H1 (cell line): ENCODE data around the gene TUBGCP2. TPM values are rescaled to one million over a fixed set of nuclear protein-coding genes. Genes with fewer than 3 reads are reported as not detected.

ENCODE experiments used
- CTCF ChIA-PET: fragments of 300-600 bp; sonication (Branson Sonifier 250); formaldehyde crosslinking; loops from one replicate; lab custom pipeline; 2021; ENCODE audit not compliant: partially characterized antibody; lab: Charles Lee
- POLR2A ChIA-PET: fragments of 300-600 bp; sonication (Branson Sonifier 250); formaldehyde crosslinking; loops from one replicate; lab custom pipeline; 2021; ENCODE audit warnings: inconsistent platforms; ENCODE audit not compliant: partially characterized antibody; lab: Charles Lee
- DNase-seq, 2 experiments: peaks; one replicate each; pipeline versions ENCODE4 v3.0.0 to v3.0.0-alpha.2; 2010 to 2022; ENCODE audit warnings: low spot score in 2 of 2, low read depth in 1 of 2, mixed read lengths in 1 of 2
- FAIRE-seq: peaks from 2 replicates; lab custom pipeline; 2011; peaks lifted over from hg19 to GRCh38; lab: Jason Lieb, UNC
- H2AFZ ChIP-seq: 2 replicates; pipeline ENCODE4 v1.8.1; 2012; ENCODE audit warnings: low read length, inconsistent platforms
- H2AK5ac ChIP-seq: 2 replicates; pipeline ENCODE4 v1.6.1; 2013; ENCODE audit warnings: low read depth, low read length
- H2BK120ac ChIP-seq: replicated peaks from 2 replicates; pipeline ENCODE3; 2013; ENCODE audit warnings: low read depth, low read length, inconsistent platforms
- H2BK12ac ChIP-seq: 2 replicates; pipeline ENCODE4 v1.6.1; 2013; ENCODE audit warnings: low read depth, low read length
- H2BK15ac ChIP-seq: 2 replicates; pipeline ENCODE4 v1.6.1; 2013; ENCODE audit warnings: low read length
- H2BK20ac ChIP-seq: 2 replicates; pipeline ENCODE4 v1.6.1; 2013; ENCODE audit warnings: low read length
- H2BK5ac ChIP-seq: 2 replicates; pipeline ENCODE4 v1.6.1; 2013; ENCODE audit warnings: low read depth, low read length
- H3K14ac ChIP-seq: 2 replicates; pipeline ENCODE4 v1.6.1; 2013; ENCODE audit warnings: inconsistent platforms; ENCODE audit not compliant: insufficient read length
- H3K18ac ChIP-seq: 2 replicates; pipeline ENCODE4 v1.6.1; 2013; ENCODE audit warnings: low read length; ENCODE audit errors: extremely low read depth
- H3K23ac ChIP-seq: 2 replicates; pipeline ENCODE4 v1.6.1; 2013; ENCODE audit warnings: inconsistent platforms; ENCODE audit not compliant: insufficient read length
- H3K23me2 ChIP-seq: 2 replicates; pipeline ENCODE4 v1.6.1; 2013; ENCODE audit warnings: low read depth, low read length
- H3K27ac ChIP-seq: 2 replicates; pipeline ENCODE4 v1.6.1; 2011; ENCODE audit warnings: low read depth, low read length, inconsistent platforms
- H3K27me3 ChIP-seq, 4 experiments: replicated peaks in 1 of 4; 1 replicate in 1 of 4; 2 replicates in 3 of 4; pipeline versions ENCODE4 v1.6.1 to v1.8.1; 2011 to 2013; ENCODE audit warnings: low read length in 3 of 4, mild to moderate bottlenecking in 3 of 4, inconsistent platforms in 2 of 4, mixed read lengths in 2 of 4, moderate library complexity in 1 of 4; ENCODE audit not compliant: control insufficient read depth in 3 of 4, insufficient read depth in 3 of 4; ENCODE audit errors: extremely low read depth in 1 of 4
- H3K36me3 ChIP-seq, 4 experiments: 2 replicates each; pipeline versions ENCODE4 v1.6.1 to v1.8.1; 2011 to 2013; ENCODE audit warnings: mild to moderate bottlenecking in 4 of 4, low read length in 3 of 4, moderate library complexity in 2 of 4, control low read depth in 1 of 4, inconsistent platforms in 1 of 4; ENCODE audit not compliant: insufficient read depth in 4 of 4, control insufficient read depth in 2 of 4
- H3K4ac ChIP-seq: replicated peaks from 2 replicates; pipeline ENCODE3; 2013; ENCODE audit warnings: low read length, low read depth, mixed read lengths, inconsistent platforms; ENCODE audit not compliant: insufficient read length
- H3K4me1 ChIP-seq, 4 experiments: replicated peaks in 1 of 4; 1 replicate in 1 of 4; 2 replicates in 3 of 4; pipeline versions ENCODE4 v1.6.1 to v1.8.1; 2011 to 2013; ENCODE audit warnings: low read length in 3 of 4, inconsistent platforms in 2 of 4, mixed read lengths in 1 of 4; ENCODE audit not compliant: insufficient read depth in 4 of 4, control insufficient read depth in 3 of 4
- H3K4me2 ChIP-seq, 2 experiments: 2 replicates each; pipeline versions ENCODE4 v1.6.1 to v1.8.1; 2011 to 2013; ENCODE audit warnings: low read depth in 2 of 2, low read length in 2 of 2, control low read depth in 1 of 2, inconsistent platforms in 1 of 2, mild to moderate bottlenecking in 1 of 2; ENCODE audit not compliant: insufficient read depth in 1 of 2
- H3K4me3 ChIP-seq, 4 experiments: fragments of 200-600, 300-600 bp in 1 of 4; sonication (generic), shearing (Covaris generic), sonication (Bioruptor Twin) in 1 of 4; 2 replicates each; pipeline versions ENCODE4 v1.5.1 to v1.8.1; 2011 to 2016; ENCODE audit warnings: low read length in 4 of 4, low read depth in 3 of 4, control low read depth in 2 of 4, inconsistent platforms in 2 of 4, mild to moderate bottlenecking in 2 of 4, mixed read lengths in 1 of 4, moderate library complexity in 1 of 4; ENCODE audit not compliant: insufficient read depth in 2 of 4; ENCODE audit errors: extremely low read depth in 1 of 4
- H3K56ac ChIP-seq: replicated peaks from 2 replicates; pipeline ENCODE3; 2013; ENCODE audit warnings: low read depth, mild to moderate bottlenecking, mixed read lengths, low read length, inconsistent platforms; ENCODE audit not compliant: insufficient read length
- H3K79me1 ChIP-seq: 2 replicates; pipeline ENCODE4 v1.6.1; 2013; ENCODE audit warnings: low read depth, low read length, control low read depth
- H3K79me2 ChIP-seq, 2 experiments: 2 replicates each; pipeline versions ENCODE4 v1.6.1 to v1.8.1; 2012 to 2013; ENCODE audit warnings: low read length in 2 of 2, mild to moderate bottlenecking in 2 of 2, inconsistent platforms in 1 of 2; ENCODE audit not compliant: insufficient read depth in 2 of 2, control insufficient read depth in 1 of 2
- H3K9ac ChIP-seq, 4 experiments: replicated peaks in 1 of 4; 1 replicate in 1 of 4; 2 replicates in 3 of 4; pipeline versions ENCODE4 v1.6.1 to v1.8.1; 2011 to 2013; ENCODE audit warnings: low read depth in 3 of 4, low read length in 3 of 4, control low read depth in 2 of 4, mild to moderate bottlenecking in 2 of 4, moderate library complexity in 2 of 4, inconsistent platforms in 1 of 4; ENCODE audit errors: extremely low read depth in 1 of 4
- H3K9me3 ChIP-seq, 2 experiments: 2 replicates each; pipeline versions ENCODE4 v1.6.1 to v1.8.1; 2012 to 2013; ENCODE audit warnings: mild to moderate bottlenecking in 2 of 2, moderate library complexity in 2 of 2, control low read depth in 1 of 2, inconsistent platforms in 1 of 2, low read depth in 1 of 2, low read length in 1 of 2, mixed read lengths in 1 of 2; ENCODE audit not compliant: insufficient read depth in 2 of 2
- H4K20me1 ChIP-seq, 2 experiments: replicated peaks in 1 of 2; 2 replicates each; pipeline versions ENCODE3 to v1.8.1; 2011 to 2013; ENCODE audit warnings: inconsistent platforms in 2 of 2, low read length in 2 of 2, mild to moderate bottlenecking in 1 of 2; ENCODE audit not compliant: insufficient read depth in 2 of 2, control insufficient read depth in 1 of 2
- H4K5ac ChIP-seq: 2 replicates; pipeline ENCODE4 v1.6.1; 2013; ENCODE audit warnings: low read length, low read depth, mixed read lengths, inconsistent platforms; ENCODE audit not compliant: insufficient read length
- H4K8ac ChIP-seq: 2 replicates; pipeline ENCODE4 v1.8.0; 2013; ENCODE audit warnings: mild to moderate bottlenecking, moderate library complexity, low read length, inconsistent platforms; ENCODE audit not compliant: insufficient read depth; ENCODE audit errors: extremely low read depth
- H4K91ac ChIP-seq: replicated peaks from 2 replicates; pipeline ENCODE3; 2013; ENCODE audit warnings: low read length, mixed read lengths, inconsistent platforms; ENCODE audit not compliant: insufficient read length
- EZH2 ChIP-seq: fragments of 200-600 bp; sonication (generic); IDR thresholded peaks from 2 replicates; pipeline ENCODE4 v1.7.1; 2012; ENCODE audit warnings: low read depth, mild to moderate bottlenecking, moderate library complexity, low read length, inconsistent platforms; ENCODE audit not compliant: severe bottlenecking
- SIN3A ChIP-seq, 2 experiments: IDR thresholded peaks in 1 of 2; conservative IDR thresholded peaks in 1 of 2; 2 replicates each; pipeline ENCODE4 v1.6.1; 2011 to 2012; ENCODE audit warnings: low read length in 2 of 2, improper control_type of control experiment in 1 of 2, low read depth in 1 of 2, mild to moderate bottlenecking in 1 of 2
- TEAD4 ChIP-seq: IDR thresholded peaks from 2 replicates; pipeline ENCODE4 v1.6.1; 2012; ENCODE audit warnings: low read depth, low read length, inconsistent platforms, mixed read lengths
- ZNF274 ChIP-seq: IDR thresholded peaks from 2 replicates; pipeline ENCODE4 v1.7.0; 2012; ENCODE audit warnings: low read length, borderline replicate concordance; ENCODE audit errors: extremely low read depth
- WGBS, 2 experiments: shearing (Covaris generic) in 1 of 2; methylation state at CpG; one replicate each; pipeline versions ENCODE4 v1.1.6 to v1.1.7; 2013 to 2015; ENCODE audit warnings: low lambda C conversion rate in 2 of 2, mixed read lengths in 2 of 2, inconsistent platforms in 1 of 2, low coverage in 1 of 2, missing lambda C conversion rate in 1 of 2; ENCODE audit not compliant: insufficient replicate concordance in 2 of 2, insufficient coverage in 1 of 2, insufficient read length in 1 of 2; ENCODE audit errors: extremely low coverage in 1 of 2, missing lambda C conversion rate in 1 of 2; 5-methylcytosine and 5-hydroxymethylcytosine counted together
- polyA plus RNA-seq, 7 experiments: library from polyadenylated mRNA; depleted of rRNA in 3 of 7; stranded (reverse) in 5 of 7; unstranded in 2 of 7; fragments of >200 nt in 5 of 7; fragments of 200-250 nt in 2 of 7; gene quantifications; 1 replicate in 5 of 7; 2 replicates in 1 of 7; 4 replicates in 1 of 7; pipeline versions ENCODE4 v1.2.1 to v1.2.3, GENCODE V29; 2011 to 2013; ENCODE audit warnings: missing spikeins in 2 of 7, mixed read lengths in 2 of 7
- total RNA-seq: library from RNA; stranded (reverse); fragmentation: NEBNext Ultra II Directional; extraction: Animal tissue kit (Norgen Biotek cat#: 25700); gene quantifications from 2 replicates; pipeline ENCODE4 v1.2.1, GENCODE V29; 2021

The TUBGCP2 gene
- total and polyA plus RNA-seq, 2 of the 8 experiments (the other 6 are each of a cell fraction or from before 2014, with no cell fraction given) = 34.9 to 51.9 TPM

DNA sequence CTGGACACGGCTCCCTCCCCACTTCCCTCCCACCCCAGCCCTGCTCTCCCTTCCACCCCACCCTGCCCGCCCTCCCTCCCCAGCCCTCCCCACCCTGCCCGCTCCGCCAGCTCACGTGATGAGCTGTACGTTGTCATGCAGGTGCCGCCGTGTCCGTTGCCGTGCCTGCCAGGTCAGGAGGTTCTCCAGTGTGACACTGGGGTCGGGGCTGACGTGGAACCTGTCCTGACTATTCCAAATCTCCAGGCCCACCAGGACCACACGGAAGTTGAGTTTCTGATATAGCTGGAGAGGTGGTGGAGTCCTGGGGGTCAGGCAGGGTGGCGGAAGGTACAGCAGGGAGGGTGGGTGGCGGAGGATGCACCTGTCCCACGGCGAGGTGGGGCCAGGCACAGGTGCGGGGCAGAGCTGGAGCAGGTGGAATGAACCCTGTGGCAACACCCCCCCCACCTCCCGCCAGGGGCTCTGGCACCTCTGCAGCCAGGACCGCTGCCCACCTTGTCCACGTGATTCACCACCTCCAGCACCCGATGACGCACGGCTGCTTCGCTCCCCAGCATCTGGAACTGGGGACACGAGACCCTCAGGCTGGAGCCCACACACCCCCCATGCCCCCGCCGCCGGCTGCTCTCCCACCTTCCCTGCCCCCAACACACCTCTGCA lies 36.2 kb downstream of the TUBGCP2 start:
- POLR2A ChIA-PET = interaction anchor here (0.9 to 2.3 kb wide), 3 partner anchors 8 to 129 kb away, joined by 3 to 6 read pairs (median 3); no protein-coding TSS in a partner anchor
- Histone ChIP-seq H3K79me1 (no peaks in the 10 kb centered on the region), H3K36me3 (no peaks in the 10 kb centered on the region), H4K91ac (no peak overlapping the region), H2BK20ac (no peak overlapping the region), H3K14ac (no peak overlapping the region), H2AFZ (no peak overlapping the region), H3K56ac (no peak overlapping the region), H3K23ac (no peak overlapping the region), H2BK15ac (no peak overlapping the region), H2BK12ac (no peak overlapping the region), H3K4me3 (no peak overlapping the region), H3K27me3 (peaks cover 0 to 7% (median 4%) of the 10 kb centered on the region in 4 experiments; a peak in 6 of 7 replicates), H2BK120ac (no peak overlapping the region), H3K4me1 (peaks cover 0 to 16% (median 7%) of the 10 kb centered on the region in 4 experiments; a peak in 5 of 7 replicates), H3K9me3 (no peaks in the 10 kb centered on the region), H3K4ac (no peak overlapping the region), H2AK5ac (no peak overlapping the region), H3K18ac (no peak overlapping the region), H3K79me2 (no peaks in the 10 kb centered on the region), H2BK5ac (no peak overlapping the region), H4K5ac (no peak overlapping the region), H3K23me2 (peaks cover 5% of the 10 kb centered on the region; the same call in 1 of the 2 replicates), H3K27ac (no peak overlapping the region), H3K9ac (no peak overlapping the region), H4K20me1 (peaks cover 0 to 5% of the 10 kb centered on the region in 2 experiments), H3K4me2 (no peak overlapping the region), H4K8ac (no peak overlapping the region)
- WGBS, 2 experiments = 84% methylated on average over 9 of the region's 29 CpGs; no CpG with 5 or more reads in 1 of the 2 experiments
- DNase-seq (no peak), FAIRE-seq (no peak)
- CTCF ChIA-PET = interaction anchor here (1.2 to 1.6 kb wide), 3 partner anchors 35 to 129 kb away, joined by 3 read pairs; no protein-coding TSS in a partner anchor
- no peak for TF ChIP-seq SIN3A (conservative IDR thresholded peaks at IDR 0.05 in 1 of 2, IDR thresholded peaks at IDR 0.05 in 1 of 2; ENCODE audit: low read depth in 1 of 2, low read length in 2 of 2)
- TF ChIP-seq TEAD4 = no peak
- TF ChIP-seq EZH2 = no peak
- TF ChIP-seq ZNF274 = no peak
